H9 (cell line): ENCODE measurements around the gene PARP2. TPM values are rescaled to one million over a fixed set of nuclear protein-coding genes. Genes with fewer than 3 reads are reported as not detected.

ENCODE experiments used
- DNase-seq: peaks from one replicate; pipeline ENCODE4 v3.0.0-alpha.2; 2017
- H2AFZ ChIP-seq: one replicate; pipeline ENCODE4 v1.6.1; 2013; ENCODE audit warnings: mild to moderate bottlenecking, low read length, control low read depth, moderate library complexity
- H2AK5ac ChIP-seq: 2 replicates; pipeline ENCODE4 v1.6.1; 2013; ENCODE audit warnings: low read length, control low read depth, mixed read lengths; ENCODE audit not compliant: insufficient read length
- H2BK120ac ChIP-seq: one replicate; pipeline ENCODE4 v1.6.1; 2013; ENCODE audit warnings: low read depth, mild to moderate bottlenecking, low read length, control low read depth, inconsistent platforms; ENCODE audit not compliant: poor library complexity, severe bottlenecking
- H2BK12ac ChIP-seq: 2 replicates; pipeline ENCODE4 v1.6.1; 2013; ENCODE audit warnings: low read length, control low read depth, mixed read lengths, low read depth; ENCODE audit not compliant: insufficient read length
- H2BK15ac ChIP-seq: 2 replicates; pipeline ENCODE4 v1.6.1; 2013; ENCODE audit warnings: low read depth, low read length, control low read depth
- H2BK20ac ChIP-seq: one replicate; pipeline ENCODE4 v1.6.1; 2013; ENCODE audit warnings: low read depth, mild to moderate bottlenecking, low read length, control low read depth, inconsistent platforms; ENCODE audit not compliant: poor library complexity, severe bottlenecking
- H2BK5ac ChIP-seq: 2 replicates; pipeline ENCODE4 v1.6.1; 2013; ENCODE audit warnings: low read length, control low read depth, mixed read lengths; ENCODE audit not compliant: insufficient read length
- H3K14ac ChIP-seq: 2 replicates; pipeline ENCODE4 v1.6.1; 2013; ENCODE audit warnings: low read length, control low read depth; ENCODE audit not compliant: insufficient read depth
- H3K18ac ChIP-seq: 2 replicates; pipeline ENCODE4 v1.6.1; 2013; ENCODE audit warnings: low read depth, mild to moderate bottlenecking, mixed read lengths, low read length, control low read depth; ENCODE audit not compliant: insufficient read length
- H3K23ac ChIP-seq: 2 replicates; pipeline ENCODE4 v1.6.1; 2013; ENCODE audit warnings: low read length, control low read depth, mixed read lengths, low read depth; ENCODE audit not compliant: insufficient read length
- H3K23me2 ChIP-seq: 2 replicates; pipeline ENCODE4 v1.6.1; 2013; ENCODE audit warnings: low read depth, mild to moderate bottlenecking, mixed read lengths, low read length, control low read depth; ENCODE audit not compliant: insufficient read length, poor library complexity, severe bottlenecking
- H3K27ac ChIP-seq: 2 replicates; pipeline ENCODE4 v1.5.1; 2013; ENCODE audit warnings: low read length, control low read depth, mixed read lengths, low read depth; ENCODE audit not compliant: insufficient read length
- H3K27me3 ChIP-seq: 2 replicates; pipeline ENCODE4 v1.6.1; 2013; ENCODE audit warnings: low read length, control low read depth, inconsistent platforms; ENCODE audit not compliant: insufficient read depth
- H3K4ac ChIP-seq: 2 replicates; pipeline ENCODE4 v1.6.1; 2013; ENCODE audit warnings: low read depth, mild to moderate bottlenecking, control low read depth, inconsistent platforms, low read length, moderate library complexity
- H3K4me1 ChIP-seq: 2 replicates; pipeline ENCODE4 v1.6.1; 2013; ENCODE audit warnings: low read length, control low read depth, inconsistent platforms; ENCODE audit not compliant: insufficient read depth
- H3K4me2 ChIP-seq: 2 replicates; pipeline ENCODE4 v1.6.1; 2013; ENCODE audit warnings: low read length, control low read depth, mixed read lengths; ENCODE audit not compliant: insufficient read length, insufficient read depth
- H3K56ac ChIP-seq: 2 replicates; pipeline ENCODE4 v1.6.1; 2013; ENCODE audit warnings: low read depth, mild to moderate bottlenecking, mixed read lengths, low read length, control low read depth; ENCODE audit not compliant: insufficient read length
- H3K79me1 ChIP-seq: 2 replicates; pipeline ENCODE4 v1.6.1; 2013; ENCODE audit warnings: low read depth, mild to moderate bottlenecking, moderate library complexity, low read length, control low read depth, inconsistent platforms; ENCODE audit not compliant: insufficient read depth, poor library complexity, severe bottlenecking
- H3K79me2 ChIP-seq: 2 replicates; pipeline ENCODE4 v1.6.1; 2013; ENCODE audit warnings: low read length, control low read depth, inconsistent platforms; ENCODE audit not compliant: insufficient read depth
- H3K9ac ChIP-seq: 2 replicates; pipeline ENCODE4 v1.6.1; 2013; ENCODE audit warnings: low read length, control low read depth, mixed read lengths; ENCODE audit not compliant: insufficient read length; ENCODE audit errors: extremely low read depth
- H3K9me3 ChIP-seq: one replicate; pipeline ENCODE4 v1.6.1; 2013; ENCODE audit warnings: low read depth, low read length, inconsistent platforms; ENCODE audit not compliant: control insufficient read depth
- H3T11ph ChIP-seq: one replicate; pipeline ENCODE4 v1.6.1; 2013; ENCODE audit warnings: mild to moderate bottlenecking, low read length, control low read depth, inconsistent platforms
- H4K20me1 ChIP-seq: one replicate; pipeline ENCODE4 v1.6.1; 2013; ENCODE audit not compliant: control insufficient read depth, insufficient read length, insufficient read depth
- H4K5ac ChIP-seq: 2 replicates; pipeline ENCODE4 v1.6.1; 2013; ENCODE audit warnings: low read depth, mild to moderate bottlenecking, mixed read lengths, low read length, control low read depth; ENCODE audit not compliant: insufficient read length
- H4K8ac ChIP-seq: replicated peaks from 2 replicates; pipeline ENCODE4 v1.6.1; 2013; ENCODE audit warnings: low read length, control low read depth, mixed read lengths, low read depth; ENCODE audit not compliant: insufficient read length
- H4K91ac ChIP-seq: 2 replicates; pipeline ENCODE4 v1.6.1; 2013; ENCODE audit warnings: low read depth, mild to moderate bottlenecking, moderate library complexity, mixed read lengths, low read length, control low read depth; ENCODE audit not compliant: insufficient read length
- H3K27ac Mint-ChIP-seq, 3 experiments: 2 replicates in 2 of 3; 3 replicates in 1 of 3; pipeline ENCODE4 v1.8.0; 2020 to 2021; ENCODE audit warnings: mixed read lengths in 3 of 3, mild to moderate bottlenecking in 1 of 3, moderate library complexity in 1 of 3
- H3K27me3 Mint-ChIP-seq: 2 replicates; pipeline ENCODE4 v1.8.0; 2021; ENCODE audit warnings: low read depth, mild to moderate bottlenecking, moderate library complexity, mixed read lengths
- H3K36me3 Mint-ChIP-seq, 3 experiments: 2 replicates in 2 of 3; 3 replicates in 1 of 3; pipeline ENCODE4 v1.8.0; 2020 to 2021; ENCODE audit warnings: low read depth in 3 of 3, mixed read lengths in 3 of 3; ENCODE audit not compliant: insufficient read depth in 1 of 3
- H3K4me1 Mint-ChIP-seq, 2 experiments: 2 replicates each; pipeline ENCODE4 v1.8.0; 2020; ENCODE audit warnings: mixed read lengths in 2 of 2
- H3K4me3 Mint-ChIP-seq, 2 experiments: 2 replicates in 1 of 2; 3 replicates in 1 of 2; pipeline ENCODE4 v1.8.0; 2020 to 2021; ENCODE audit warnings: mild to moderate bottlenecking in 2 of 2, mixed read lengths in 2 of 2, moderate library complexity in 1 of 2
- H3K9me3 Mint-ChIP-seq, 2 experiments: 2 replicates in 1 of 2; 3 replicates in 1 of 2; pipeline ENCODE4 v1.8.0; 2020; ENCODE audit warnings: mild to moderate bottlenecking in 2 of 2, mixed read lengths in 2 of 2, moderate library complexity in 1 of 2
- WGBS: extraction: QIAGEN DNeasy Blood & Tissue Kit; methylation state at CpG from one replicate; pipeline ENCODE4 v1.1.7; 2013; ENCODE audit warnings: missing lambda C conversion rate, low lambda C conversion rate, mixed read lengths; ENCODE audit not compliant: insufficient read length; ENCODE audit errors: extremely low coverage; 5-methylcytosine and 5-hydroxymethylcytosine counted together
- total RNA-seq: library from RNA; stranded (reverse); gene quantifications from 2 replicates; pipeline ENCODE4 v1.2.1, GENCODE V29; 2021
- TF ChIP-seq, protein P1 (sequence below): fragments of 200-600 bp; sonication (generic); conservative IDR thresholded peaks from 3 replicates; pipeline ENCODE4 v1.8.0; 2021; ENCODE audit warnings: antibody characterized with exemption, mild to moderate bottlenecking

Gene PARP2
- total RNA-seq, 1 experiment from 2014 or later: 25.4 TPM

DNA sequence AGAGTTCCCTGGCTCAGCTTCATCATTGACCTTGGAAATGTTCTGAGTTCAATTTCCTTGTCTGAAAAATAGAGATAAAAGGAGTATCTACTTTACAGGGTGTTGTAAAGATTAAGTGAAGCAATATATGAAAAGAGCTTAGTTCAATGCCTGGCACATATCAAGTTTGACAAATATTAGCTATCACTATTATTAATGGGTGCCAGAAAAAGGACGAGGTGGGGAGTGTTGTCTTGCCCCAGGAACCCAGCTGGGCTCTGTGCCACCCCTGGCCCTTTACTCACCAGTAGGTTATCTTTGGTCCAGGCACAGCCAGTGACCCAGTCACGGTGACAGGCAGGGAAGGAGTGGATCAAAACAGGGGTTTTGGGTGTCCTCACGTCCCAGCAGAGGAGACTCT lies 32.0 kb downstream of the PARP2 start:
- no CpG with 5 or more reads among the region's 3 CpGs for WGBS
- H2AFZ ChIP-seq: no peak overlapping the region
- Mint-ChIP-seq H3K27me3 (no peaks in the 10 kb centered on the region), H3K4me3 (no peak overlapping the region), H3K4me1 (no peaks in the 10 kb centered on the region), H3K36me3 (peaks cover 16 to 71% (median 59%) of the 10 kb centered on the region in 3 experiments; a peak in 6 of 7 replicates), H3K9me3 (no peaks in the 10 kb centered on the region), H3K27ac (no peak overlapping the region)
- TF ChIP-seq, protein P1, sequence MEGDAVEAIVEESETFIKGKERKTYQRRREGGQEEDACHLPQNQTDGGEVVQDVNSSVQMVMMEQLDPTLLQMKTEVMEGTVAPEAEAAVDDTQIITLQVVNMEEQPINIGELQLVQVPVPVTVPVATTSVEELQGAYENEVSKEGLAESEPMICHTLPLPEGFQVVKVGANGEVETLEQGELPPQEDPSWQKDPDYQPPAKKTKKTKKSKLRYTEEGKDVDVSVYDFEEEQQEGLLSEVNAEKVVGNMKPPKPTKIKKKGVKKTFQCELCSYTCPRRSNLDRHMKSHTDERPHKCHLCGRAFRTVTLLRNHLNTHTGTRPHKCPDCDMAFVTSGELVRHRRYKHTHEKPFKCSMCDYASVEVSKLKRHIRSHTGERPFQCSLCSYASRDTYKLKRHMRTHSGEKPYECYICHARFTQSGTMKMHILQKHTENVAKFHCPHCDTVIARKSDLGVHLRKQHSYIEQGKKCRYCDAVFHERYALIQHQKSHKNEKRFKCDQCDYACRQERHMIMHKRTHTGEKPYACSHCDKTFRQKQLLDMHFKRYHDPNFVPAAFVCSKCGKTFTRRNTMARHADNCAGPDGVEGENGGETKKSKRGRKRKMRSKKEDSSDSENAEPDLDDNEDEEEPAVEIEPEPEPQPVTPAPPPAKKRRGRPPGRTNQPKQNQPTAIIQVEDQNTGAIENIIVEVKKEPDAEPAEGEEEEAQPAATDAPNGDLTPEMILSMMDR: no peak
- no peak overlapping the region for H2BK120ac ChIP-seq
- no peaks in the 10 kb centered on the region for H3K79me2 ChIP-seq
- H2BK20ac ChIP-seq: no peak overlapping the region
- H2BK15ac ChIP-seq: no peak overlapping the region
- H2BK5ac ChIP-seq: no peak overlapping the region
- no peak overlapping the region for H3K23ac ChIP-seq
- H4K5ac ChIP-seq: no peak overlapping the region
- H3K14ac ChIP-seq: no peak overlapping the region
- no peak overlapping the region for H3K27ac ChIP-seq
- no peaks in the 10 kb centered on the region for H4K20me1 ChIP-seq
- no peak overlapping the region for H3K56ac ChIP-seq
- no peaks in the 10 kb centered on the region for H3K23me2 ChIP-seq
- DNase-seq: no peak
- H3K4me1 ChIP-seq: no peaks in the 10 kb centered on the region
- no peaks in the 10 kb centered on the region for H3K79me1 ChIP-seq
- H3K27me3 ChIP-seq: no peaks in the 10 kb centered on the region; the same call in 1 of the 2 replicates
- no peak overlapping the region for H3T11ph ChIP-seq
- H3K9me3 ChIP-seq: no peaks in the 10 kb centered on the region
- H4K8ac ChIP-seq: no peak overlapping the region
- no peak overlapping the region for H2AK5ac ChIP-seq
- no peak overlapping the region for H4K91ac ChIP-seq
- H3K4ac ChIP-seq: no peak overlapping the region
- no peak overlapping the region for H2BK12ac ChIP-seq
- no peak overlapping the region for H3K18ac ChIP-seq
- no peak overlapping the region for H3K4me2 ChIP-seq
- no peak overlapping the region for H3K9ac ChIP-seq
